Measurements from ENCODE around the gene U2AF1L4.

DNA sequence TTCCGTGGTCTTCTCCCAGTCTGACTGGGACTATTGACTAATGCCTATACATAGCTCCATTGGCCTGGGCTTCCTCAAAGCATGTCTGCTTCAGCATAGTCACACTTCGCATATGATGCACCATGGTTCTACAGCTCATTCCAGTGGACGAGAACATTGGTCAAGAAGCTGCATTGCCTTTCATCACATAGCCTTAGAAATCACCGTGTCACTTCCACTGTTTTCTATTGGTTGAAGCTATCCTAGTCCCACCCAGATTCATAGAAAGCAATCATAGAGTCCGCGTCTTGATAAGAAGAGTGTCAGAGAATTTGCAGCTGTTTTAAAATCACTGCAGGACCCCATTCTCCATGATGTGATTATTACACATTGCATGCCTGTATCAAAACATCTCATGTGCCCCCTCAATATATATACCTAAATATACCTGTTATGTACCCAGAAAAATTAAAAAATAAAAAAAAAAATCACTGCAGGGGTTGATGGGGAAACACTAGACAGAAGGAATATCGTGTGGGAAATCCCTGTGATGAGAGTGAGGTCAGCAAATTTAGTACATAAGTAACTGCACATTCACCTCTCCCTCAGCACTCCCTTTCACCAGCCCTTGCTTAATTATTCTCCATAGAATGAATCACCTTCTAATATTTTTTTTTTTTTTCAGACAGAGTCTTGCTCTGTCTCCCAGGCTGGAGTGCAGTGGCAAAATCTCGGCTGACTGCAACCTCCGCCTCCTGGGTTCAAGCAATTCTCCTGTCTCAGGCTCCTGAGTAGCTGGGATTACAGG lies 28.0 kb upstream of the U2AF1L4 start:
- TF ChIP-seq, protein P1, sequence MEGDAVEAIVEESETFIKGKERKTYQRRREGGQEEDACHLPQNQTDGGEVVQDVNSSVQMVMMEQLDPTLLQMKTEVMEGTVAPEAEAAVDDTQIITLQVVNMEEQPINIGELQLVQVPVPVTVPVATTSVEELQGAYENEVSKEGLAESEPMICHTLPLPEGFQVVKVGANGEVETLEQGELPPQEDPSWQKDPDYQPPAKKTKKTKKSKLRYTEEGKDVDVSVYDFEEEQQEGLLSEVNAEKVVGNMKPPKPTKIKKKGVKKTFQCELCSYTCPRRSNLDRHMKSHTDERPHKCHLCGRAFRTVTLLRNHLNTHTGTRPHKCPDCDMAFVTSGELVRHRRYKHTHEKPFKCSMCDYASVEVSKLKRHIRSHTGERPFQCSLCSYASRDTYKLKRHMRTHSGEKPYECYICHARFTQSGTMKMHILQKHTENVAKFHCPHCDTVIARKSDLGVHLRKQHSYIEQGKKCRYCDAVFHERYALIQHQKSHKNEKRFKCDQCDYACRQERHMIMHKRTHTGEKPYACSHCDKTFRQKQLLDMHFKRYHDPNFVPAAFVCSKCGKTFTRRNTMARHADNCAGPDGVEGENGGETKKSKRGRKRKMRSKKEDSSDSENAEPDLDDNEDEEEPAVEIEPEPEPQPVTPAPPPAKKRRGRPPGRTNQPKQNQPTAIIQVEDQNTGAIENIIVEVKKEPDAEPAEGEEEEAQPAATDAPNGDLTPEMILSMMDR (IDR thresholded peaks at IDR 0.05), result no peak
- TF ChIP-seq POLR2A (IDR thresholded peaks at IDR 0.05), result no peak
